Nucleus accumbens (tissue), 56 donors: ENCODE results near the gene MB.
"Not testable (repeated sequence)": the region's sequence is repeated elsewhere in the genome, so short reads cannot be mapped to it uniquely, and the experiment has no call there.

Experiments used
- DNase-seq, 56 donors: peaks; one replicate each; lab custom pipeline; 2025; lab: John Stamatoyannopoulos, UW

Gene MB

GRCh38 chr22:35617137-35617755, at the start of gene MB:
Gene MB (minus strand): TSS chr22:35617329. CDS start chr22:35617257, 72 bp downstream.
- no peak for DNase-seq

DNA sequence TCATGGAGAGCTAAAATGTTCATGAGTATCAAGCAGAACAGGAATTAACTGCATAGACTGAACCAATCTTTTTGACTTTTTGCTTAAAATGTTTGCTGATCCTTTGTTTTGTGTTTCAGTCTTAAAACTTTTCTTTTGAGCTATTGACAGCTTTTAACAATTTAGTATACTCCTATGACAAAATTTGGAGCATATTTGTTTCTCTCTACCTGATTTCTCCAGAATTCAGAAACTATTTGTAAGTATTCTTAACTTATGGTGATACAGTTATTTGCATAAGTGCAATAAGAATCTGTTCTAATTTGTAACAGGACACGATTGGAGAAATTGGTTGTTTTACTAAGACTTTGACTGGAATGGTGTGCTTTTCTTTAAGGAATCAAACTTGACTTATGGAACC, 49.6 kb upstream of the MB start:
- not testable (repeated sequence) for DNase-seq

DNA sequence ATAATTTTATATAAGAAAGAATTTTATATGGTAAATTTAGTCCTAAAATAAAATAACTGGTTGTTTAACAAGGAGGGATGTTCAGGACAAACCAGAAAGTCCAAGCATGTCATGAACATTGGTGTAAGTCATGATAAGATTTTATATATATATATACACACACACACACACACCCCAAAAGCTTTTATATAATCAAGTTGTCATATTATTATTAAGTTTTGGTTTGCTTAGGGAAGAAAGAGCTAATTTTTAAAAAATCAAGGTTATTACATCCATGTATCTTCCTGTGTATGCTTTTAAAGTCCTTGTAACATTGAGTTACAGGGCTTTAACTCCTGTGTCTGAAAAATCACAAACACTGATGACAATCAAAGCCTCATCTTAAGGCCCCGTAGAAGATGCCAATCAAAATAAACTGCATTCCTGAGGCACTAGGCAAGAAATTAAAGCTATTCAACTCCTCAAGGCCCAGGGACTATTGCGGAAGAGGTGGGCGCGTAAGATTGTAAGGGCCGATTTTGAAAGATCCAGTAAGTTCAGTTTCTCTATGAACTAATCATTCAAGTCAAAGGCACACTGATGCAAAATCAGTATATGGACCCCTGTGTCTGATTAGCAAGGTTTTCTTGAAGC, 47.9 kb upstream of the MB start:
- no peak for DNase-seq

GRCh38 chr22:35663371-35663770, 46.2 kb upstream of the MB start:
- DNase-seq: no peak

GRCh38 chr22:35662914-35663313, 45.8 kb upstream of the MB start:
- DNase-seq: no peak

GRCh38 chr22:35661464-35661863, 44.3 kb upstream of the MB start:
- DNase-seq: no peak

GRCh38 chr22:35660291-35661127, 43.4 kb upstream of the MB start:
- no peak for DNase-seq

DNA sequence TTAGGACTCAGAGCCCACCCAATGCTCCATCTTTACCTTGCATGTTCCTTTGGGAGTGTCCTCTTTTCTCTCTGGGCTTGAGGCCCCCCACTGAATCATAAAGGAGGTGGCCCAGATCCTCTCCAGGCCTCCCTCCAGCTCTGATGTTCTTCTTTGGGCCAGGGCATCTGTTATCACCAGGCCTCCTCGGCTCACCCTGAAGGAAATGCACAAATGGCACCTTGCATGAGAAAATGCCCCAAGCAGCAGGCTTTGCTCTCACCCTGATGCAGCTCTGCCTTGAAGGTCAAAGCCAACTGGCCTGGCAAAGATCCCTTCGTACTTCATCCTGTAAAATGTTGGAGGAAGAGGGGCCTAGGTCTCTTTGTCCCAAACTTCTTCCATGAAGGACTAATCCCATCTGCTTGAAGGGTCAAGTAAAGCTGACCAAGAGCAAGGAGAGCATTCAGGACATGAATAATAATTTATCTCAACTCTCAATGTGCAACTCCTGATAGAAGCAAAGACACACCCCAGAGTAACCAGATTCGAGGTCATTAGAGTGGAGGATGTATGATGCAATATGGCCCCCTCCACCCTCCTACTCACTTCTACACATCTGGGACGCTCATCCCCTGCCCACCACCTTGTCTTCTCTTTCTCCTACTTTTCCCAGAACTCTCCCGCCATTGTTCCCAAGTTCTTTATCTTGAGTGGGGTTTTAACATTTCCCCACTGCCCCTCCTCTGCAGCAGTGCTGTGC, 40.6 kb upstream of the MB start:
- DNase-seq: no peak

- no peak for DNase-seq
These were observed 39.2 kb upstream of the MB start for GRCh38 chr22:35656284-35656752.

DNA sequence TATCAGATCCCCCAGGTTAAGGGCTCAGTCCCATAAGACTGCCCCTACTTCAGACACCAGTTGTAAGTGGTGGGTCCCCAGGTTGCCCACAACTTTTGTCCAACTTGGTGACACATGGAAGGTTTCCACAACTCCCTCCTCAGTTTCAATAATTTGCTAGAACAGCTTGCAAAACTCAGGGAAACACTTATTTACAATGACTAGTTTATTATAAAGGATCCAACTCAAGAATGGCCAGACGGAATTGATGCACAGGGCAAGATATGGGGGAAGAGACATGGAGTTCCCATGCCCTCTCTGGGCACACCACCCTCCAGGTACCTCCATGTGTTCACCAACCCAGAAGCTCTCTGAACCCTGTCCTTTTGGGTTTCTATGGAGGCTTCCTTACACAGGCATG, 36.7 kb upstream of the MB start:
- DNase-seq: no peak

- no peak for DNase-seq
These were observed 34.0 kb upstream of the MB start for GRCh38 chr22:35651085-35651484.

DNA sequence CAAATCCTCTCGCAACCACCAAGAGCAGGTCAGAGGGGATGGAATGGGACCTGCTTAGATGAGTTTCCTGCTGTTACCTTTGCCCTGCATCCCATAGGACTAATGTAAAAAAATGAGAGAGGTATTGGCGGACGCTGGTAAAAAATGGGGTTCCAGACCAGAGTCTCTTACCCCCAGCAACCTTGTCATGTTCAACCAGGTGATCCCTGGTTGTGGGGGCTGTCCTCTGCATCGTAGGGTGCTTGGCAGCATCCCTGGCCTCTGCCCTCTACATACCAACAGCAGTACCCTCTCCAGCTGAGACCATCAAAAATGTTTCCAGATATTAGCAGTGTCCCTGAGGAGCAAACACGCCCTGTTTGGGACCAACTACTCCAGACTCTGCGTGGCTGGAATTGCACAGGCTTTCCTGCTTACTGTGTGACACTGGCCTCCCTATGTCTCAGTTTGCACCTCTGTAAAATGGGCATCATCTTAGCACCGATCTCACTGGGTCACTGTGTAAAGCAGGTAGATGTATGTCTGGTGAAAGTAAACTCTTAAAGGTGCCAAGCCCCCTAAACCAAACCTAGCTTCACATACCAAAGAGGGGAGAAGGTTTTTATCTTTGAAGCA, 32.6 kb upstream of the MB start:
- no peak for DNase-seq

DNA sequence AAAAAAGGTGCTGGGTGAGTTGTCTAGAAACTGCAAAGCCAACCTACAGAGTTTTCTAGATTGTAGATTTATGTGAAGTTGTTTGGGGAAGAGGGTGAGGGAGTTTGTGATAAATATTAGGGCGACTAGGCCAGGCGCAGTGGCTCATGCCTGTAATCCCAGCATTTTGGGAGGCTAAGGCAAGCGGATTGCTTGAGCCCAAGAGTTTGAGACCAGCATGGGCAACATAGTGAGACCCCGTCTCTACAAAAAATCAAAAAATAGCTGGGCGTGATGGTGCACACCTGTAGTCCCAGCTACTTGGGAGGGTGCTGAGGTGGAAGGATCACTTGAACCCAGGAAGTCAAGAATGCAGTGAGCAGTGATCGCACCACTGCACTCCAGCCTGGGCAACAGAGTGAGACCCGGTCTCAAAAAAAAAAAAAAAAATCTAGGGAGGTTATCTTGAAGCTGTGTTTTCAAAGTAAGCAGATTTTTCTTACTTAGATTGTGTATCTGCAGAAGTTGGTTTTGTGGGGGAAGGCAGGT, 32.0 kb upstream of the MB start:
- DNase-seq: no peak

DNA sequence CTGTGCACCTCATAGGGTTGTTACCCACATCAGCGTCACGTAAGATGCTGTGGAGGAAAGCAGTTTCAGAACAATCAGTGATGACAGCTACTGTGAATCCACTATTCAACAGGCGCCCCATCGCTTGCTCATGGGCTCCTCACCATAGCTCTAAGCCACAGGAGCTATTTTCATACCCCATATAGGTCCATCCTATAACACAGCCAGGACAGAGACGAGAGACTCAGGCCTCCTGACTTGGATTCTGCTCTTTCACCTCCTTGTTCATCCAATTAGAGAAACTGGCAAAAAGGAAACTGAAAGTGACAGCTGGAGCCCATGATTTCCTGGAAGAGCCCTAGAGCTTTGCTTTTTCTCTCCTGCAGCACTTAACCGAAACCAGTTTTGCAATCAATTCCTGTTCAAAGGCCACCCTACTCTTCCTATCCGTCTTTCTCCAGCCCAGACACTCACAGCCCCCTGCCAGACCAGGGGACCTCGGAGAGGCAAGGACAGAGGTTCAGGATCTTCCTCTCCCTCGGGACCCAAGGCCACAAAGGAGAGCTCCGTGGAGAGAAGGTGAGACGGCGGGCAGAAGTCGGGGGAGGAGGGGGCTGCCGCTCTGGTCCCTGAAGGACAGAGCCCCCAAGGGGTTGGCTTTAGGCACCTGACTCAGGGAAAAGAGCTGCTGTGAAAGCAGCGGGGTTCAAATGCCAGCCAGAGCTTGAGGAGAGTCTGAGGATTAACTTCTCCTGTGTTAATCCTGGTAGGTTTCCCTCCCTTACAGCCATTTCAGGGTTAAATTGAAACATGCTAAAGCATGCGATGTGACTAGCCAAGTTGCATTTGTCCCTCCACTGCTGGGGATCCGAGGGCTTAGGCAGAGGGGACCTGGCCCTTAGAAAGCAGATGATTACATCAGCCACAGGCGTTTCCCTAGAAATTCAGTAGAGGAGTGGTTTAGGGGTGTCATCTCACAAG, 31.2 kb upstream of the MB start, which contains the start of gene APOL6:
TSS of gene APOL6 (plus strand) at position 381 of the 960 bp plus-strand sequence. CDS start 7,980 bp downstream, outside the sequence.
- peak in 21 of 56 donors; percentile 5 to 47 (median 13) for DNase-seq

DNA sequence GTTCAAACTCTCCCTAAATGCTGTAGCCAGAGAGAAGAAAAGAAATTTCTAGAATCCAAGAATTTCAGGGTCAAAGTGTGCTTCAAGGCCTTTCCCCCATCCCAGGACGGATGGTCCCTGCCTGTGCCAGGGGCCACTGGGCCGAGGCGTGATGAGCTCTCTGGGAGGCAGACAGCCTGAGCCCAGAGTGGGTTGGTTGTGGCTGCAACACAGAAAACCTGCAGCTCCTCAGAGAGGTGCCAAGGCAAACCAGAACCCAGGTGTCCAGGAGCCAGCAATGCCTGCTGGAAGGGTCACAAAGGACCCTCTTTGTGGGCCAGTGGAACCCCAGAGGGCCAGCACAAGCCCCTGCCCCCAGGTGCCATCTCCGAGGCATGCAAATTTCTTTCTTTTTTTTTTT, 28.5 kb upstream of the MB start:
- DNase-seq: no peak

DNA sequence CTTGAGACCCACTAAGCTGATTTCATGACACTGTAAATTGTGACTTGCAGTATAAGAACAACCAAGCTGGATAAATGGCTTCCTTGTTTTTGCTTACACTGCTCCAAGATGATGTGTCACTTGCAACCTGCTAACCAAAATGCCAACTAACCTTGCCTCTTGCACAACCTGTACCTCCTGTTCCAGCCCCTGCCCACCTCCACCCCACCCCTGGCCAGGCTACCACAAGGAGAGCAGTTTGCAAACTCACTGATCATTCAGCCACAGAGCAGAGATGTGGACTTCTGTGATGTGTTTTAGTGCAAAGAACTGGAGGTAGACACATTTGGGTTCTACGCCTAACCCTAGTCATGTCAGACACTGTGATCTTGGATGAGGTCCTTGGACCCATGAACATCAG, 26.9 kb upstream of the MB start:
- DNase-seq: no peak

DNA sequence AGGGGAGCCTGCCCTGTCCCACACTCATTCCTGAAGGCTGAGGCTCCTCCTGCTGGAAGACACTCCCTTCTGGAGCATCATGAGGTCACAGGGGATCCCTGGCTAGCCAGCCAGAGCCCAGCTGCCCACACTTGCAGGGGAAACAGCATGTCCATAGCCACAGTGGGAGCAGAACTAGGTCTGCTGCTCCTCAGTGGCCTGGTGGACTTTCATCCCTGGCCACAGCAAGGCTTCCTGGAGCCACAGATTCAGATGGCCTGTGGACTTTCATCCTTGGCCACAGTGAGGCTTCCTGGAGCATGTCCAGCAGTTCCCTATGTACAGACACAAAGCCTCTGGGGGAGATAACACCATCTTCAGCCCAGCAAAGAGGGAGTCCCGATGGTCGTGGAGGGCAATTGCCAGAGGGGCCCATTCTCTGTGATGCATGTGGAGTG, 25.2 kb upstream of the MB start:
- DNase-seq: no peak

- no peak for DNase-seq
These were observed 24.5 kb upstream of the MB start for GRCh38 chr22:35641494-35642120.
